Stomach (tissue), 9 donors: ENCODE measurements around the gene ATP11A. TPM values are rescaled to one million over a fixed set of nuclear protein-coding genes. Genes with fewer than 3 reads are reported as not detected.

Experiments used
- DNase-seq, 2 donors: peaks; one replicate each; pipeline versions ENCODE4 v3.0.0 to v3.0.0-alpha.2; 2013 to 2019
- H3K27ac ChIP-seq, 5 donors: fragments of 200-600 bp in 4 of 5; sonication (generic) in 4 of 5; one replicate each; pipeline ENCODE4 v1.5.1; 2013 to 2019; ENCODE audit warnings: mild to moderate bottlenecking in 1 of 5, moderate library complexity in 1 of 5
- H3K27me3 ChIP-seq, 3 donors: fragments of 200-600 bp; sonication (generic); one replicate each; pipeline ENCODE4 v1.5.1; 2017 to 2019; ENCODE audit warnings: mixed run types in 1 of 3
- H3K36me3 ChIP-seq, 4 donors: fragments of 200-600 bp; sonication (generic); 1 replicate in 3 of 4; 2 replicates in 1 of 4; pipeline ENCODE4 v1.5.1; 2016 to 2019
- H3K4me1 ChIP-seq, 4 donors: fragments of 200-600 bp; sonication (generic); one replicate each; pipeline ENCODE4 v1.5.1; 2016 to 2019
- H3K4me3 ChIP-seq, 4 donors: fragments of 200-600 bp; sonication (generic) in 3 of 4; one replicate each; pipeline ENCODE4 v1.5.1; 2016 to 2019; ENCODE audit warnings: mild to moderate bottlenecking in 1 of 4
- H3K9me3 ChIP-seq, 4 donors: fragments of 200-600 bp; sonication (generic); one replicate each; pipeline ENCODE4 v1.5.1; 2016 to 2019
- EP300 ChIP-seq: sonication (generic); formaldehyde crosslinking; IDR thresholded peaks from one replicate; pipeline ENCODE4 v1.6.1; 2017; ENCODE audit warnings: antibody characterized with exemption
- POLR2A ChIP-seq, 4 donors: fragments of 450-650 bp; IDR thresholded peaks; one replicate each; pipeline ENCODE4 v1.6.1; 2016; ENCODE audit warnings: antibody characterized with exemption in 4 of 4, control low read depth in 2 of 4, mild to moderate bottlenecking in 1 of 4, moderate library complexity in 1 of 4
- POLR2AphosphoS5 ChIP-seq, 3 donors: sonication (generic); formaldehyde crosslinking; IDR thresholded peaks; one replicate each; pipeline ENCODE4 v1.6.1; 2016; ENCODE audit warnings: antibody characterized with exemption in 3 of 3
- WGBS, 5 donors: extraction: QIAGEN DNeasy Blood & Tissue Kit in 3 of 5; methylation state at CpG; one replicate each; pipeline versions ENCODE4 v1.1.5 to v1.1.7; 2013 to 2018; 5-methylcytosine and 5-hydroxymethylcytosine counted together
- intact Hi-C: fragments of 100-400 bp; cut with DNase I; formaldehyde crosslinking; loops from one replicate; pipeline ENCODE4 v1.15.1; 2023; ENCODE audit warnings: low total_unique reads
- polyA plus RNA-seq, 3 donors: library from polyadenylated mRNA; stranded (reverse); fragments of 200-250 nt; gene quantifications; one replicate each; pipeline ENCODE4 v1.2.3, GENCODE V29; 2013
- total RNA-seq, 5 donors: library from RNA; depleted of rRNA; stranded (reverse); fragments of >200 nt; gene quantifications; one replicate each; pipeline versions ENCODE4 v1.1.0 to v1.2.3, GENCODE V29; 2014 to 2016
- TF ChIP-seq, protein P1 (sequence below), 7 experiments: fragments of 450-650 bp in 4 of 7; fragments of 200-600 bp in 3 of 7; sonication (generic) in 3 of 7; IDR thresholded peaks; one replicate each; pipeline ENCODE4 v1.5.1; 2016 to 2019; ENCODE audit warnings: antibody characterized with exemption in 7 of 7, control low read depth in 2 of 7, mild to moderate bottlenecking in 1 of 7
- donor health status: healthy with polysubstance abuse.
- donor health status: Bipolar disorder and iron deficiency.
- donor health status: healthy.

The ATP11A gene
- total and polyA plus RNA-seq, 8 donors: 1.1 to 70.9 (median 12.3) TPM

DNA sequence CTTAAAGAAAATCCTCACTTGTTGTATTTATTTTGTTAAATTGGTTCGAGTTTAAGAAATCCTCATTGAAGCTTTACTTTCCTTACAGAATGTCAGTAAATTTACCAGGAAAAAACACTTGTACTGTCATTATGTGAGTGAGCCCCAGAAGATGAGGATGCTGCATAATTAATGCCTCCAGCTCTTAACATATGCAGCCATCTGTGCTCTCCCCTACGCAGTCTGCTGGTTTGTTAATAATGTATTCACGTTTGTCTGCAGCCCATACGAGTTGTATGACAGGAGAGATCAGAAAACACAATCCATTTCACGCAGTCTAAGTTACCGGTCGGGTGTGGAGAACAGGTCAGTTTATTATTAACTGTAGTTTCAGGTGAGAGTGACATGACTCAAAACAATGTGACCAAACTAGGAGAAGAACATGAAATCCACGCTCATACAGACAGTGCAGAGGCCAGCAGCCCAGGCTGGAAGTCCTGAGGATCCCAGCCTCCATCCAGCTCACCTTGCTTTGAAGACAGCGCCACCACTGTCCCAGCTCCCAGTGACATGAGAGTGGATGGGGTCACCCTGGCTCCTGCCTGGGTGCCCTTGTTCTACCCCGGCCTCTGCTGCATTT is 19.8 kb upstream of the ATP11A start:
- peak in 1 of 2 donors; percentile 22 for DNase-seq
- Histone ChIP-seq H3K4me1 (no peaks in the 10 kb centered on the region), H3K36me3 (no peaks in the 10 kb centered on the region), H3K9me3 (no peaks in the 10 kb centered on the region), H3K27ac (no peak overlapping the region), H3K27me3 (peaks cover 0 to 25% (median 0%) of the 10 kb centered on the region in 3 donors), H3K4me3 (no peak overlapping the region)
- WGBS, 5 donors: 61 to 80% (median 69%) methylated on average over 10 of the region's 10 CpGs
- intact Hi-C loops: no loop called here
- TF ChIP-seq, protein P1, sequence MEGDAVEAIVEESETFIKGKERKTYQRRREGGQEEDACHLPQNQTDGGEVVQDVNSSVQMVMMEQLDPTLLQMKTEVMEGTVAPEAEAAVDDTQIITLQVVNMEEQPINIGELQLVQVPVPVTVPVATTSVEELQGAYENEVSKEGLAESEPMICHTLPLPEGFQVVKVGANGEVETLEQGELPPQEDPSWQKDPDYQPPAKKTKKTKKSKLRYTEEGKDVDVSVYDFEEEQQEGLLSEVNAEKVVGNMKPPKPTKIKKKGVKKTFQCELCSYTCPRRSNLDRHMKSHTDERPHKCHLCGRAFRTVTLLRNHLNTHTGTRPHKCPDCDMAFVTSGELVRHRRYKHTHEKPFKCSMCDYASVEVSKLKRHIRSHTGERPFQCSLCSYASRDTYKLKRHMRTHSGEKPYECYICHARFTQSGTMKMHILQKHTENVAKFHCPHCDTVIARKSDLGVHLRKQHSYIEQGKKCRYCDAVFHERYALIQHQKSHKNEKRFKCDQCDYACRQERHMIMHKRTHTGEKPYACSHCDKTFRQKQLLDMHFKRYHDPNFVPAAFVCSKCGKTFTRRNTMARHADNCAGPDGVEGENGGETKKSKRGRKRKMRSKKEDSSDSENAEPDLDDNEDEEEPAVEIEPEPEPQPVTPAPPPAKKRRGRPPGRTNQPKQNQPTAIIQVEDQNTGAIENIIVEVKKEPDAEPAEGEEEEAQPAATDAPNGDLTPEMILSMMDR (IDR thresholded peaks at IDR 0.05): no peak
- no peak for TF ChIP-seq POLR2A (IDR thresholded peaks at IDR 0.05)
- no peak for TF ChIP-seq POLR2AphosphoS5 (IDR thresholded peaks at IDR 0.05)
- TF ChIP-seq EP300: no peak

DNA sequence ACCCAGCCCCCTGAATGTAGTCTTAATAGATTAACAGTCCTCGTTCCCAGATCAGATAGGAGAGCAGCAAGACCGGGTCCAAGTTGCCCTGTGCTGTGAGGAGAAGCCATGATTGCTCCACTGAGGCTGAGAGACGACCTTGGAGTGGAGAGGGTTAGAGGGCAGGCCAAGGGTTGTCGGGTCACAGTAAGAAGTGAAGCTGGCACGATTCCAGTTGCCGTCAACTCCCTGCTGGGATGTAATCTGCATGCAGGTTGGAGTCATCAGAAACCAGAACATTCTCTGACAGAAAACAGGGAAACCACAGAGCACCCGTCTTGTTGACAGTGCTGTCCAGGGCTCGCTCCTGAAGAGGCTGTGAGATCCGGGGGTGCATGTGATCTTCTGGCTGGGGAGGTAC is 19.0 kb upstream of the ATP11A start:
- Histone ChIP-seq H3K27ac (no peak overlapping the region), H3K4me3 (no peak overlapping the region), H3K9me3 (no peaks in the 10 kb centered on the region), H3K36me3 (no peaks in the 10 kb centered on the region), H3K4me1 (no peaks in the 10 kb centered on the region), H3K27me3 (peaks cover 0 to 25% (median 0%) of the 10 kb centered on the region in 3 donors)
- intact Hi-C loops: no loop called here
- WGBS, 5 donors: 50 to 68% (median 57%) methylated on average over 7 to 9 of the region's 9 CpGs
- DNase-seq: no peak
- TF ChIP-seq, protein P1 (IDR thresholded peaks at IDR 0.05): no peak
- no peak for TF ChIP-seq POLR2A (IDR thresholded peaks at IDR 0.05)
- TF ChIP-seq POLR2AphosphoS5 (IDR thresholded peaks at IDR 0.05): no peak
- no peak for TF ChIP-seq EP300

DNA sequence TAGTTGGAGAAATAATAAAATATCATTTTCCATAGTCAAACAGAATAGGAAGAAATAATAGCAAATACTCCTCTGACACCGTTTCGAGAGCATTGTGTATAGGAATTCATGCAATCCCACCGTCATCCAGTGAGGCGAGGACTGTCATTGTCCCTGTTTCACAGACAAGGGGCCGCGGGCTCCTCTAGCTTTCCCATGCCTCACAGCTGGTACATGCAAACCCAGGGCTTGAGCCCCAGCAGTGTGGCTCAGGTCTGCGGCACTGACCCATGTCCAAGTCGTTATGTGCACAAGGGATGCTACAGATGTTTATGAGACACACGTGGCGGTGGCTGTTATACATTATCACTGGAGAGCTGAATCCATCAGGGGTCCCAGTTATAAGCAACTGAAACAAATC is 18.5 kb upstream of the ATP11A start:
- H3K27ac ChIP-seq: no peak overlapping the region

DNA sequence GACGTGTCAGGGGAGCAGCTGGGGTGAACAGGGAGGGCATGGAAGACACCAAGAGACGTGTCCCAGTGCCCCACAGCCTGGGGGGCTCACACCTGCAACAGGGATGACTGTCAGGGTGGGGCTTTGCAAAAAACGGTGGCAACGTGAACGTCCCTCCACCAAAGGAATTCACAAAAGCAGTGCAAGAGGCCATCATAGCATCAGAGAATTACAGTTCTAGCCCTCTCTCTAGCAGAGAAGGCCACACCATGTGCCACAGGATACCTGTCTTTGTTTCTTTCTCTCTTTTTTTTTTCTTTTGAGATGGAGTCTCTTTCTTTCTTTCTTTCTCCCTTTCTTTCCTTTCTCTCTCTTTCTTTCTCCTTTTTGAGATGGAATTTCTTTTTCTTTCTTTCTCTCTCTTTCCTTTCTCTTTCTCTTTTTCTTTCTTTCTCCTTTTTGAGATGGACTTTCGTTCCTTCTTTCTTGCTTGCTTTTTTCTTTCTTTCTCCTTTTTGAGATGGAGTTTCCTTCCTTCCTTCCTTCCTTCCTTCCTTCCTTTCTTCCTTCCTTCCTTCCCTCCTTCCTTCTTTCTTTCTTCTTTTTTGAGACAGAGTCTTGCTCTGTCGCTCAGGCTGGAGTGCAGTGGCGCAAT is 17.1 kb upstream of the ATP11A start:
- TF ChIP-seq POLR2AphosphoS5 (IDR thresholded peaks at IDR 0.05) (no peak), POLR2A (IDR thresholded peaks at IDR 0.05) (no peak), EP300 (no peak)
- TF ChIP-seq, protein P1 (IDR thresholded peaks at IDR 0.05): no peak
- H3K4me3 ChIP-seq: no peak overlapping the region
- intact Hi-C loops: no loop called here
- no peaks in the 10 kb centered on the region for H3K4me1 ChIP-seq
- WGBS, 5 donors: 79 to 90% (median 87%) methylated on average over 8 of the region's 8 CpGs
- no peak overlapping the region for H3K27ac ChIP-seq
- H3K36me3 ChIP-seq: no peaks in the 10 kb centered on the region
- peaks cover 0 to 31% (median 0%) of the 10 kb centered on the region in 3 donors for H3K27me3 ChIP-seq
- DNase-seq: no peak
- no peaks in the 10 kb centered on the region for H3K9me3 ChIP-seq

More for the DNA sequence above, 18.5 kb upstream of the ATP11A start:
- H3K9me3 ChIP-seq: no peaks in the 10 kb centered on the region
- no peak overlapping the region for H3K4me3 ChIP-seq
- intact Hi-C loops: no loop called here
- WGBS, 5 donors: 86 to 95% (median 93%) methylated on average over 10 of the region's 10 CpGs
- no peaks in the 10 kb centered on the region for H3K36me3 ChIP-seq
- no peak for TF ChIP-seq EP300
- TF ChIP-seq POLR2AphosphoS5 (IDR thresholded peaks at IDR 0.05): no peak
- TF ChIP-seq POLR2A (IDR thresholded peaks at IDR 0.05): no peak
- TF ChIP-seq, protein P1 (IDR thresholded peaks at IDR 0.05): no peak
- H3K4me1 ChIP-seq: no peaks in the 10 kb centered on the region
- peaks cover 0 to 27% (median 0%) of the 10 kb centered on the region in 3 donors for H3K27me3 ChIP-seq
- no peak for DNase-seq
